ENCODE results near the gene RAET1E.
"Not testable (repeated sequence)": the region's sequence is repeated elsewhere in the genome, so short reads cannot be mapped to it uniquely, and the experiment has no call there.

RAET1E gene

DNA sequence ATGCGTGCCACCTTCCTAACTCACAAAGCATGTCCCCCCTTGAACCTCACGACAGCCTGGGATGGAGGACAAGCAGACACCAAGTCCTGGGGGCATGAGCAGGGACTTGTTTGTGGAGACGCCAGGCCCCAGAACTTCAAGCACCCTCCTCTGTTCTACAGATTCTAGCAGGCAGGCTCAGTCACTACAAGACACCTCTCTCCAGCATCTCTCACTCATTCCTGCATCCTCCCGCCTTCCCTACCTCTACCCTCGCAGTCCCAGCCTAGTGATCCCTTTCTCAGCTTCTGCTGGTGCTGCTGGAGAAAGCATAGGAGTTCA lies 37.4 kb downstream of the RAET1E start:
- no peak for DNase-seq

DNA sequence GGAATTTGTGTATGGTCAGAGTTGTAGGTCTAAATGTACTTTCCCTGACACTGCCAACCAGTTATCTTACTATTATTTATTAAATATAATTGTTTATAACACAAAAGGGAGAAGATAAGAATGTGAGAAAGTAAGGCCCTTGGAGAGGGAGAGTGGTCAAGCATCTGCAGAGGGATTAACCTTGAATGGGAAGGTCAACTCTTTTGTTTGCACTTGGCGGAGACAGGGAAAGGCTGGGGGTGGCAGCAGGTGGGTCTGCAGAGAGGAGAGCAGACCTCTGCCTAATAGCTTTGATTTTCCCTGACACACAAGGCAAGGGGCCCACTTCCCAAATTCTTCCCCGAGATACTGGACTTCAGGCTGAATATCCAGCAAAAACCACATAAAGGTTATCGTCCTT lies 38.0 kb downstream of the RAET1E start:
- DNase-seq = no peak

DNA sequence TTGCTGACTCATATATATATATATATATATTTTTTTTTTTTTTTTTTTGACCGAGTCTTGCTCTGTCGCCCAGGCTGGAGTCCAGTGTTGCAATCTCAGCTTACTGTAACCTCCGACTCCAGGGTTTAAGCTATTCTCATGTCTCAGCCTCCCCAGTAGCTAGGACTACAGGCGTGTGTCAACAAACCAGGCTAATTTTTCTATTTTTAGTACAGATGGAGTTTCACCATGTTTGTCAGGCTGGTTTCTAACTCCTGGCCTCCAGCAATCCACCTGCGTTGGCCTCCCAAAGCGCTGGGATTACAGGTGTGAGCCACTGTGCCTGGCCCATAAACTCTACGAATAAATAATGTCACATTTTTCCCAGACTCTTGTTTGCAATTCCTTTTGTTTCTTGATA lies 38.5 kb downstream of the RAET1E start:
- DNase-seq = no peak

DNA sequence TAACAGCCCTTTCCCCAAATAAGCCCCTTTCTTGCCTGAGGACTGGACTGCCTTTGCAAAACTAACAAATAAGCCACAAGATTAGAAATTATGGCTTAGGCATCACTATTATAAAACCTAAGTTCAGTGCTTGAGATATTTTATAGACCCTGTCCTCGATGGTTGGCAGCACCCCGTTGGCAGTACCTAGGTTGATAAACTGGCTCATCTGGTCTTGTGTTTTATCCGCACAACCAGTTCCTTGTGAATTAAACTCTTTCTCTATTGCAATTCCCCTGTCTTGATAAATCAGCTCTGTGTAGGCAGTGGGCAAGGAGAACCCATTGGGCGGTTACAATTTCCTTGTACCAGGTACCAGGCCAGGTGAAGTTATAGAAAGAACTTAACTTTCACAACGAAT lies 40.4 kb downstream of the RAET1E start:
- no peak for DNase-seq

DNA sequence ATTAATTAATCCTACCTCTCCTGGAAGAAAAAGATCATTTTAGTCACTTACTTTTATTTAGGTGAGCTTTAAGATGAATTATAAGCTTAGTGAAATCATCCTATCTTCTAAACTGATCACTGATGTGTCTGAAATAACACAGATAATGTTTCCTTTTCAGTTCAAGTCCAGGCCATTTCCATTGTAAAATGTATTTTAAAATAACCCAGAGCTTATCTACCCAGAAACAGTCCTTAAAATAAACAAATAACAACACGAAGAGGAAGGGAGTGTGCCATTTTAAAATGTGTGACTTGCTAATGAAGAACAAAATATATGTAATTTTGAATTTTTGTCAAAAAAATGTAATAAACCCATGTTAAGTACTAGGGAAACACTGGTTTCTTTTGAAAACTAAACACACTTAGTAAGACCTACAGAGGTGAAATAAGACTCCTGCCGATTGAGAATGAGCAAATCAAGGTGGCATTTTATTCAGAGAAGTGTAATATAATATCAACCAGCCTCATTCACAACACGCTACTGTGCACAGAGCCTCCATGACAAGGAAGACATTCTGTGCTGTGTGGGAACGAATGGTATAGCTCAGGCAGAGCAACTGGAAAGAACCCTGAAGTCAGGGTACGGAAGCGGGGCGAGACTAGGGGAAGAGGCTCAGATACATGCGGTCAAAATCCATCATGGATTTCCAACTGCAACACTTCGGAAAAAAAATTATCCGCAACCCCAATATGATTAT lies 41.5 kb downstream of the RAET1E start:
- DNase-seq = no peak

DNA sequence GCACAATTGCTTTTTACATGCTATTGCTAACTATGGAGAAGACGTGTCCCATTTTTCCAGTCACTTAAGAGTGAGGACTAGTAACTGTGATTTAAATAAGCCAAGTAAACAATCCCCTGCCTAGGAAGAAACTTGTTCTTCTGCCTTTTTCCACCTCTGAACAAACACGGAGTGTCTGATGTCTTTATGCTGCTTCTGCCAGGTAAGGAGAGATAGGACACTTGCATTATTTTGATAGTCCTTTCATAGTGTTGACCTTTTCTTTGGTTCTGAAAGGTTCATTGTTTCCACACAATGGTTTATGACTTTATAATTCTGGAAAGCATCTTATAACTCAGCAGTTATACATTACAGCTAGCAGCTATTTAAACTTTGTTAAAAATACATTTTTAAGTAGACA lies 42.2 kb downstream of the RAET1E start:
- DNase-seq = no peak

DNA sequence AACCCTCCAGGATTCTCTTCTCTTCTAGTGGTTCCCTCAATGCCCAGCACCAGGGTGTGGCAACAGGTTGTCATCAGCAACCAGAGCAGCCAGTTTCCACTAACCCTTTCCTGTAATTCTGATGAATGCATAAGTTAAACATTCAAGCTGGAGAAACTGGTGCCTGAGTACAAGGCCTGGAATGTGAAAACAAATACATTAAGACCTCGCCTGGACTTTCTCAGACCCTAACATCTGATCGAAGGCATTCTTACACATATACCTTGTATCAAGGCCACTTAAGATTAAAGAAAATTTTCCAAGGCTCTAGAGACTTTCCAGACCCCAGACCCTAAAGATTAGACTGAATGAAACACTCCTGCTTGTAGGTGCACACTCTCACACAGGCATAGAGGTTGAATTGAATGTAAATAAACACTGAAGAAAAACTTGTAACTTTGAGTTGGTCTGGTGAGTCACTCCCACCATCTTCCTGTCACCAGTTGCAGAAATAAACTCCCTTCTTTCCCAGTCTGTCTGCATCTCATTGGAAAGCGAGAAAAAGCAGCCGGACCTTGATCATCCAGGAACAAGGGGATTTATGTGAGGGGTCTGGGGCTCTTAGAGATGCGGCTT lies 42.8 kb downstream of the RAET1E start:
- DNase-seq = no peak

DNA sequence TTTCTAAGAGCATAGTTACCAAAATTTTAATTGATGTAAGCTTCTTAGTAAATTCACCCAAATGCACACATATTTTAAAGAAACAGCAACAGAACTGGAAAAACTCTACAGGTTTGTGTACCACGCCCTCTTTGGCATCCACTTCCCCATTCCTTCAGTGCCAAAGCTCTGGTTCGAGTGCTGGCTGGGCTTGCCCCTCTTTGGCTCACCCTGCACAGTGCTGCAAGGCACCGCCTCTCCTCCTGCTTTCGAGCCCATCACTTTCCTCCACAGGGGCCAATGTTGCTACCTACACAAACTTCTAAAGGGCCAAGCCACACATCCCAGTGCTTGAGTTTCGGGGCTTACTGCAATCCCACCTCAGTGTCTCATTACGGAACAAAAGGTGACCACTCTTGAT lies 43.4 kb downstream of the RAET1E start:
- DNase-seq = no peak

DNA sequence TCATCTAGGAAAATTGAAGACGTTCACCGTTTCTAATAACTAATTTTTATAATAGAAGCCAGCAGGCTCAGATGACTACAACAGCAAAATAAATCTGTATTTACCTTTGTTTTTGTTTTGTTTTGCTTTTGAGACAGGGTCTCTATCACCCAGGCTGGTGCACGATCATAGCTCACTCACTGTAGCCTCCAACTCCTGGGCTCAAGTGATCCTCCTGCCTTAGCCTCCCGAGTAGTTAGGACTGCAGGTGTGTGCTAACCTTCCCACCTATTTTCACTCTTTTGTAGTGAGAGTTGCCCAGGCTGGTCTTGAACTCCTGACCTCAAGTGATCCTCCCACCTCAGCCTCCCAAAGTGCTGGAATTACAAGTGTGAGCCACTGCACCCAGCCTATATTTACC lies 43.9 kb downstream of the RAET1E start:
- DNase-seq = not testable (repeated sequence)

DNA sequence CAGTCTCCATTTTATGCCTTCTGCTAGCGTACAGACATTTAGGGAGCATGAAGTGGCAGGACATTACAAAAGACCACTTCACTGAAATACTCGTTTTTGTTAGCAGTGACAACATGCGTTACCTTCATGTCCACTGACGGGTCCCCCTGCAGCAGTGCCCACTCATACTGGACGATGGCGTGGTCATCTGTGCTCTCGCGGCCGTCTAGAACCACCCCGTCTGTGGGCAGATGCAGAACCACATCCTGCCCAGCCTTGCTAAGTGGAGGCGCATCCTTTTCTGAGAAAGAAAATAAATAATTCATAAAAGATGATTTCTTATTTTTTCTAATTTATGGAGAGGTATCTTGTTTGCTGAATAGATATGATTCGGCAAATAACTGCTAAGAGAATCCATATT lies 45.0 kb downstream of the RAET1E start:
- DNase-seq = no peak

DNA sequence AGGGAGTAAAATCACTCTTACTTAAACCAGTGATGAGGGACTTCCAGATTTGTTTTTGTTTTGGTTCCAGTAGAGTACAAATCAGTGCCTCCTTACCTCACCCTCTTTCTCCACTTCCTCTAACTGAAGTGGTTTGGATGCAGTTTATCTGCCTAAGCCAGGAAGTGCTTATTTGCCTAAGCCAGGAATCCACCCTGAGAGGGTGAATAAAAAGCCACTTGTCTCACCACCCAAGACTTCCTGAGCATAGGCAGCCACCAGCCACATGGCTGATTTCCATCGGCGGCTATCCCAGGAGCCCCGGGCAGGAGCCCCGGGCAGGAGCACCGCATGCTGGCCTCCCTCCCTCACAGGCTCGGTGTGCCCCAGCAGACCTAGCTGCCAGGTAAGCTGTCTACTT lies 45.7 kb downstream of the RAET1E start:
- no peak for DNase-seq

DNA sequence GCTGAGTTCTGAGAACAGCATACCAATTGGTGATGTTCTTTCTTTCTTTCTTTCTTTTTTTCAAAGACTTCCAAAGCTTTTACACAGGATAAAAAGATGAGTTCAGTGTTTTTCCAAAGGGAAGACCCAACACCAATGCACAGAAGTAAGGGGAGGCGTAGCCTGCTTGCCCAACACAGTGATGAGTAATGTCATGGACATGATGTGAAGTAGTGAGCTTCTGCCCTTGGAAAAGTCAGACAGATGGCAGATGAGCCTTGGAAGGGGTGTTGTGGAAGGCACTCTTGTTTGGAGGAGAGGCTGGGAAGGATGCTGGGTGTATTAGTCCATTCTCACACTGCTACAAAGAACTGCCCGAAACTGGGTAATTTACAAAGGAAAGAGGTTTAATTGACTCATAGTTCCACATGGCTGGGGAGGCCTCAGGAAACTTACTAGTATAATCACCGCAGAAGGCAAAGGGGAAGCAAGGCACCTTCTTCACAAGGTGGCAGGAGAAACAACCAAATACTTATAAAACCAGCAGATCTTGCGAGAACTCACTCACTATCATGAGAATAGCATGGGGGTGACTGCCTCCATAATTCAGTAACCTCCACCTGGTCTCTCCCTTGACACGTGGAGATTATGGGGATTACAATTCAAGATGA lies 46.3 kb downstream of the RAET1E start:
- DNase-seq = no peak

DNA sequence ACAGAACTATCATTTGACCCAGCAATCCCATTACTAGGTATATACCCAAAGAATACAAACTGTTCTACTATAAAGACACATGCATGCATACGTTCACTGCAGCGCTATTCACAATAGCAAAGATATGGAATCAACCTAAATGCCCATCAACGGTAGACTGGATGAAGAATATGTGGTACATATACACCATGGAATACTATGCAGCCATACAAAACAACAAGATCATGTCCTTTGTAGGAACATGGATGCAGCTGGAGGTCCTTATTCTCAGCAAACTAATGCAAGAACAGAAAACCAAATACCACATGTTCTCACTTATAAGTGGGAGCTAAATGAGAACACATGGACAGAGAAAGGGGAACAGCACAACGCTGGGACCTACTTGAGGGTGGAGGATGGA lies 49.6 kb downstream of the RAET1E start:
- DNase-seq = not testable (repeated sequence)
